Thymus (tissue), 11 donors: ENCODE data around the gene CNTN3. TPM values are rescaled to one million over a fixed set of nuclear protein-coding genes. Genes with fewer than 3 reads are reported as not detected.

ENCODE experiments used
- DNase-seq, 9 donors: peaks; one replicate each; pipeline ENCODE4 v3.0.0-alpha.2; 2013; ENCODE audit warnings: low spot score in 9 of 9, low read depth in 6 of 9, missing footprints in 1 of 9
- H3K27ac ChIP-seq, 2 donors: one replicate each; pipeline ENCODE4 v1.5.1; 2013; ENCODE audit warnings: control low read depth in 1 of 2, low read depth in 1 of 2, low read length in 1 of 2, mild to moderate bottlenecking in 1 of 2, moderate library complexity in 1 of 2
- H3K27me3 ChIP-seq, 2 donors: one replicate each; pipeline ENCODE4 v1.5.1; 2013; ENCODE audit warnings: low read length in 1 of 2; ENCODE audit not compliant: control insufficient read depth in 2 of 2, insufficient read depth in 1 of 2
- H3K36me3 ChIP-seq, 2 donors: one replicate each; pipeline ENCODE4 v1.5.1; 2013; ENCODE audit warnings: low read length in 1 of 2, mild to moderate bottlenecking in 1 of 2, moderate library complexity in 1 of 2; ENCODE audit not compliant: control insufficient read depth in 2 of 2, insufficient read depth in 2 of 2
- H3K4me1 ChIP-seq, 2 donors: one replicate each; pipeline ENCODE4 v1.5.1; 2013; ENCODE audit warnings: low read length in 2 of 2; ENCODE audit not compliant: control insufficient read depth in 2 of 2, insufficient read depth in 2 of 2
- H3K4me3 ChIP-seq, 2 donors: one replicate each; pipeline ENCODE4 v1.5.1; 2013; ENCODE audit warnings: low read length in 2 of 2, control low read depth in 1 of 2, mild to moderate bottlenecking in 1 of 2
- H3K9me3 ChIP-seq, 2 donors: one replicate each; pipeline ENCODE4 v1.5.1; 2013; ENCODE audit warnings: low read length in 1 of 2, mild to moderate bottlenecking in 1 of 2; ENCODE audit not compliant: control insufficient read depth in 2 of 2, insufficient read depth in 1 of 2
- WGBS: extraction: QIAGEN DNeasy Blood & Tissue Kit; methylation state at CpG from one replicate; pipeline ENCODE4 v1.1.7; 2013; 5-methylcytosine and 5-hydroxymethylcytosine counted together
- polyA plus RNA-seq: library from polyadenylated mRNA; stranded (reverse); fragments of 200-250 nt; gene quantifications from one replicate; pipeline ENCODE4 v1.2.3, GENCODE V29; 2013
- total RNA-seq: library from RNA; stranded (reverse); fragments of 120-200 nt; gene quantifications from one replicate; pipeline ENCODE4 v1.2.4, GENCODE V29; 2013
- donor health status: healthy.

The CNTN3 gene
- total and polyA plus RNA-seq, 2 donors, result 2.1 to 3.7 TPM

DNA sequence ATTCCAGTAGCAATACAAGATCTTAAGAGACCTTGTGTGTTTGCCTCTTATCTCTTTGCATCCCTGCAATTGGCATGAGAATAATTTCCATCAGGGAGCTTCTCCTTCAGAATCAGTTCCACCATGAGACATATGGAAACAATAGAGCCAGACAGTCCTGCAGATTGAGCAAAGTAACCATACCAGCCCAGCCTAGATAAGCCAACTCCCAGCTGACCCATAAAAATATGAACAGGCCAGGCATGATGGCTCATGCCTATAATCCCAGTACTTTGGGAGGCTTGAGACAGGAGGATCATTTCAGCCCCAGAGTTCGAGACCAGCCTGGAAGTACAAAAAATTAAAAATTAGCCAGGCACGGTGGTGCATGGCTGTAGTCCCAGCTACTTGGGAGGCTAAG is 12.7 kb downstream of the CNTN3 start:
- H3K9me3 ChIP-seq, result no peaks in the 10 kb centered on the region
- H3K4me3 ChIP-seq, result no peak overlapping the region
- H3K4me1 ChIP-seq, result no peaks in the 10 kb centered on the region
- no peak overlapping the region for H3K27ac ChIP-seq
- DNase-seq, result no peak
- no peaks in the 10 kb centered on the region for H3K27me3 ChIP-seq
- no peaks in the 10 kb centered on the region for H3K36me3 ChIP-seq
- WGBS, result 88% methylated on average over 2 of the region's 2 CpGs

DNA sequence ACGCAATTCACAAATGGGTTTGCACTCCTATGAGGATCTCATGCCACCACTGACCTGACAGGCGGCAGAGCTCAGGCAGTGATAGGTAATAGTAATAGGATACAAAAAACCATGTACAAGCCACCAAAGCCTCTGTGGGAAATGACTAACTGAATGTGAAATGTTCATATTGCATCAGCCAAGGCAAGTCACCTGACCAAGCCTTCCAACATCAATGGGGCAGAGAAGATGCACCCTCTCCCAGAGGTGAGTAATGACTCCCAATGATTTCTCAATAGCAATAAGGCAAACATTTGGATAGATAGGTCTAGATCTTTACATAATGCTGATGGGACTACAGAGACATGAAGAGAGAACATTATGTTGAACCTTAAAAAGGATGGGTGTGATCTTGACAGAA is 14.9 kb downstream of the CNTN3 start:
- Histone ChIP-seq H3K27me3 (no peaks in the 10 kb centered on the region), H3K27ac (no peak overlapping the region), H3K4me1 (no peaks in the 10 kb centered on the region), H3K9me3 (no peaks in the 10 kb centered on the region), H3K36me3 (no peaks in the 10 kb centered on the region), H3K4me3 (no peak overlapping the region)
- DNase-seq, result no peak
- WGBS, result 95% methylated on average over 2 of the region's 2 CpGs

DNA sequence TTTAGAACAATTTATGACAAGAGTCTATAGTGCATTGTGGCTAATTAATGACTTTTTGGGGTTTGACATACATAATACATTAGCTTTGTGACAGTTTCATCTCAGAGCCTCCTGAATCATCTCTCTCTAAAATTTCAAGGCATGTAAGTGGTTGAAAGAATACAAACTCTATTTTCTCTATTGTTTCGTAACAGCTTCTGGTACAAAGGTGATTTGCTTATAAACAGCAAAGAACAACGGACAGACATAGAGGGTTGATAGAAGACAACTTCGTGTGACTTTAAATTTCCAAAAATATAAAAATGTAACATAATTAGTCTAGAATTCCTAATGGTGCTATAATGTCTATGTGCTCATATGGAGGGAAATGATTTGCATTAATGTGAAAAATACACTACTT is 21.3 kb downstream of the CNTN3 start:
- Histone ChIP-seq H3K27me3 (no peaks in the 10 kb centered on the region), H3K27ac (no peak overlapping the region), H3K9me3 (no peaks in the 10 kb centered on the region), H3K4me3 (no peak overlapping the region), H3K36me3 (no peaks in the 10 kb centered on the region), H3K4me1 (no peaks in the 10 kb centered on the region)
- WGBS, result 93% methylated on average over 3 of the region's 3 CpGs
- no peak for DNase-seq

DNA sequence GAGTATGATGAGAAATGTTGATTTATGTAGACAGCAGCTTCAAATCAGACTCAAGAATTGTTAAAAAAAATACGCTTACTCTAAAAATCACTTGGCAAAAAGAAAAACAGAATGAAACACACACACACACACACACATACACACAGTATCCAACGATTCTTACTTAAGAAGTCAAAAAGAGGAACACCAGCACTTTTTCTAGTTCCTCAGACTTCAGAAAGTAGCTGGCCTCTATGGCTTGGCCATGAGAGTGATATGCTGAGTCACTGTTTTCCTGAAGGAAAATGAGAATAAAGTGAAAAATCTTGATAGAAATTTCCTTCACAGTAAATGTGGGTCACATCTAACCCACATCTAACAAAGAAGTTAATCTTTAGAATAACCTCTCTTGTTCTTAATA is 22.1 kb downstream of the CNTN3 start:
- H3K27ac ChIP-seq, result no peak overlapping the region
- DNase-seq, result no peak
- H3K4me3 ChIP-seq, result no peak overlapping the region
- no peaks in the 10 kb centered on the region for H3K27me3 ChIP-seq
- H3K4me1 ChIP-seq, result no peaks in the 10 kb centered on the region
- WGBS, result 10% methylated on average over 2 of the region's 2 CpGs
- no peaks in the 10 kb centered on the region for H3K36me3 ChIP-seq
- no peaks in the 10 kb centered on the region for H3K9me3 ChIP-seq

DNA sequence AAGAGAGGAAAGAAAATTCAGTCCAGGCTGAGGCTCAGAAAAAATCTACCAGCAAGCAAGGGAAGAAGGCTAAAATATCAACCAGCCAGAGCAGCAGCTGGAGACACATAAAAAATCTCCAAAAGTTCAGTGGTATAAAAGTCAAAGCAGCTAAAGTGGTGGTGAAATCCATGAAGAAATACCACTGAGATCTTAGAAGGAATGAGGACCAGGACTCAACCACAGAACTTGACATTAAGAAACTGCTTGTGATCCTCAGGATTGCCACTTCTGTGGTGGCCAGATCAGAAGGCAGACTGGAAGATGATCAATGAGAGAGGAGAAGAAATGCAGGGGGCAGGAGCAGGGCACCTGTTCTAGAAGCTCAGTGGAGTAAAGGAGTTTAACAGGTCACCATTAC is 22.5 kb downstream of the CNTN3 start:
- Histone ChIP-seq H3K36me3 (no peaks in the 10 kb centered on the region), H3K27me3 (no peaks in the 10 kb centered on the region), H3K27ac (no peak overlapping the region), H3K9me3 (no peaks in the 10 kb centered on the region), H3K4me3 (no peak overlapping the region), H3K4me1 (no peaks in the 10 kb centered on the region)
- DNase-seq, result no peak

DNA sequence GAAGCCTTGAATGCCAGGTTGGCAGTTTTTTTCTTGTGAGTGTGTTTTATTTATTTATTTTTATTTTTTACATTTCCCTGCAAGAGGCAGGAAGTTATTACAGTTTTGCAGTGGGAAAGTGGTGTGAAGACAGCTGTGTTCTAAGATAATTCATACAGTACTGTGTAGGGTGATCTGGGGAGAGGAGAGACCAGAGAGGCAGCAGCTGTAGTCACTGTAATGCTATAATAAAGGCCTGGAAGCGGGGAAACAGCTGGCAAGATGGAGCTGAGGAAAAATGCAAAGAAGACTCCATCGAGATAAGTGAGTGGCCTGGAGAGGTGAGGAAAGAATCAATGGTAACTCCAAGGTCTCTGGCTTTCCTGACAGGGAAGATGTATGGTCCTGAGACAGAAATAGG is 23.1 kb downstream of the CNTN3 start:
- H3K27ac ChIP-seq, result no peak overlapping the region
- WGBS, result 87% methylated on average over 2 of the region's 2 CpGs
- DNase-seq, result no peak
- no peak overlapping the region for H3K4me3 ChIP-seq
- H3K4me1 ChIP-seq, result no peaks in the 10 kb centered on the region
- H3K36me3 ChIP-seq, result no peaks in the 10 kb centered on the region
- no peaks in the 10 kb centered on the region for H3K9me3 ChIP-seq
- no peaks in the 10 kb centered on the region for H3K27me3 ChIP-seq

DNA sequence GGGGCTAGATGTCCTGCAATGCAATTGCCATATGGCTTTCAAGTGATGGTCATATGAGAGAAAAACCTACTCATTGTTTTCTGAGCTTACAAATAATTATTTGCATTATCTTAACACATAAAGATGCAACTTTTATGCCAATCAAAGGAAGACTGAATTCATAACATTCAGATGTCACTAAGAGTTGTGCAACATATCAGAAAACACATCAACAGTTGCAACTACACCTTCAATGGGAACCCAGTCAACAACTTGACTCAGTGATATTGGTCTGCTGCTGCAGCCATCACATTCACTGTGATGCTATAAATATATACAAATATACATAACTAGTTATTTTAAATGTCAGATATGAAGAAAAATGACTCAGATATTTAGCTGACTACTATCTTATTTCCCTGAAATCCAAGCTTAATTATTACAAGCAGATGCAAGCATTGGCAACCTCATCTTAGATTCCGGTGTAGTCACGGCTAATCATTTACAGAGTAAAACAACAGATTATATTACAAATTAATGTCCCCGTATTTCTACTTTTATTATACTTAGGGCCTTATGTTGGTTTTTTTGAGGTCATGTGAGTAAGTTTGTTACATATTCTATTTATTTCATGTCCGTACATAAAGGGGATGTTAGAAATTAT is 23.7 kb downstream of the CNTN3 start:
- Histone ChIP-seq H3K27me3 (no peaks in the 10 kb centered on the region), H3K27ac (no peak overlapping the region), H3K9me3 (no peaks in the 10 kb centered on the region), H3K36me3 (no peaks in the 10 kb centered on the region), H3K4me3 (no peak overlapping the region), H3K4me1 (no peaks in the 10 kb centered on the region)
- 92% methylated on average over 4 of the region's 4 CpGs for WGBS
- DNase-seq, result no peak

DNA sequence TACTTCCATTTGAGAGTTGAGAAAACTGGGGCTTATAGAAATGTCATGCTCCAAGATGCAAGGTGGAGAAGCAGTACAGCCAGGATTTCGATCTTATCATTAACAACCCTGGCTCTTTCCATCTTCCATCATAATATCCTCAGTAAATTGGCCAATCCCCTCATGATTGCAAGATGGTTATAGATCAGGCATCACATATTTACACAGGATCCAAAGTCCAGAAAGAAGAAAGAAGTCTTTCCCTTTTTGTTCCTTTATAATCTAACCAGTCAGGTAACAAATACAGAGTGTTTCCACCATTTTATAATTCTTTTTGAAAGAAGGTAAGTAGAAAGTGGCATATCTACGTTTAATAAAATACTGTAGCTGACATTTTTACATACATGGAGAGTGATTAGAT is 29.7 kb downstream of the CNTN3 start:
- Histone ChIP-seq H3K27me3 (no peaks in the 10 kb centered on the region), H3K36me3 (no peaks in the 10 kb centered on the region), H3K27ac (no peak overlapping the region), H3K4me3 (no peak overlapping the region), H3K4me1 (no peaks in the 10 kb centered on the region), H3K9me3 (no peaks in the 10 kb centered on the region)
- DNase-seq, result no peak
- 89% methylated on average over 2 of the region's 2 CpGs for WGBS

DNA sequence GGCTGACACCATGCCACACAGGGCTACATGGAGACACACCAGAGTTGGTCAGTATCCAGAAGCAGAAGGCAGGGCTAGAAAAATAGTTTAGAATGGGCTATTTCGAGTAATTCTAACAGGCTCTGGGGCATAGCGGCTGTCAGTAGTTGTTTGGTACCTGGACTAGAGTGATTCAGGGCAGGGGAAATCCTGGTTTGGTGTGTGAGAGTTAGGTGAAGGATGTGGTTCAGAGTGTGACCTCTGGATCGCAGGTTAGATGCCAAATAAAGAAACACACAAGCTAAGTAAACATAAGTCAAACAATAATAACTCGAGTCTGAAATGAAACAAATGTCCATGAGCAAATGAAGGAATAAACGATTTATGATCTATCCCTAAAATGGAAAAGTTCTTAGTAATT is 31.5 kb downstream of the CNTN3 start:
- DNase-seq, result no peak
- Histone ChIP-seq H3K9me3 (no peaks in the 10 kb centered on the region), H3K27me3 (no peaks in the 10 kb centered on the region), H3K27ac (no peak overlapping the region), H3K36me3 (no peaks in the 10 kb centered on the region), H3K4me3 (no peak overlapping the region), H3K4me1 (no peaks in the 10 kb centered on the region)
- 89% methylated on average over 5 of the region's 5 CpGs for WGBS

DNA sequence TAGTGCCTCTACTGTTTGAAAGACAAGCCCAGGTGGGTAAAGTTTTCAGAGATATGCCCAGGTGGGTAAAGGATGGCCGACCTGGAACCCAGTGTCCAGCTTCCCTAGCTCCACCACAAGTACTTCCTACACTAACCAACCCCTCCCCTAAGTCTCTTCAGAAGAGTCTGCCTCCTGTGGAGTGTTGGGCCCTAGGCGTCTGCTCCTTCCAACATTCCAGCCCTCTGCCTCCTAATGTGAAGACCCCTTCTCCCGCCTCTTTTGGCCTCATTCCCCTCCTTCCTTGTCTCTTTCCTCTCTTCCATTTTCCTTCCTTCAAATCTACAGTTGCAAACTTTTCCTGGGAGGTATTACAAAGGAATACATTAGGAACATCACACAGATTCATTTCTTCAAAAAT is 38.6 kb downstream of the CNTN3 start:
- Histone ChIP-seq H3K27ac (no peak overlapping the region), H3K27me3 (no peaks in the 10 kb centered on the region), H3K9me3 (no peaks in the 10 kb centered on the region), H3K4me1 (no peaks in the 10 kb centered on the region), H3K4me3 (no peak overlapping the region), H3K36me3 (no peaks in the 10 kb centered on the region)
- DNase-seq, result no peak
- WGBS, result 92% methylated on average over 3 of the region's 3 CpGs
